Stimulated activated CD4-positive, alpha-beta T cell treated with anti-CD3 and anti-CD28 coated beads, Interleukin-1b, Interleukin-23, amount 100 ng/mL, for 1 hour (primary cell): ENCODE results near the gene NUP205.
"Not testable (repeated sequence)": the region's sequence is repeated elsewhere in the genome, so short reads cannot be mapped to it uniquely, and the experiment has no call there.

ENCODE experiments used
- DNase-seq, 2 donors: peaks; one replicate each; pipeline ENCODE4 v3.0.0-alpha.2; 2020; ENCODE audit warnings: low read depth in 2 of 2

Gene NUP205

GRCh38 chr7:135667626-135668025 lies 109.9 kb downstream of the NUP205 start:
- not testable (repeated sequence) for DNase-seq

DNA sequence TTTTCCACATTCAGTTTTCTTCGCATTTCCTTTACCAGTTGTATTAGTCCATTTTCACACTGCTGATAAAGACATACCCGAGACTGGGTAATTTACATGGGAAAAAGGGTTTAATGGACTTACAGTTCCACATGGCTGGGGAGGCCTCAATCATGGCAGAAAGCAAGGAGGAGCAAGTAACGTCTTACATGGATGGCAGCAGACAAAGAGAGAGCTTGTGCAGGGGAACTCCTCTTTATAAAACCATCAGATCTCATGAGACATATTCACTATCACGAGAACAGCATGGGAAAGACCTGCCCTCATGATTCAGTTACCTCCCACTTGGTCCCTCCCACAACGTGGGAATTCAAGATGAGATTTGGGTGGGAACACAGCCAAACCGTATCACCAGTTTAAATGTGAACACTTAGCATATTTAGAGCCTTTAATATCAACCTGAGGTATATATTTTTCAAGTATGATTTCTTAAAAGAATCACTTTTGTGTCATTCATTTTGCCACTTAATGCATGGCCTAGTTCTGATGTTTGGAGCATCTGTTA lies 111.2 kb downstream of the NUP205 start:
- not testable (repeated sequence) for DNase-seq

- no peak for DNase-seq
These were observed 112.1 kb downstream of the NUP205 start for GRCh38 chr7:135669774-135670173.

DNA sequence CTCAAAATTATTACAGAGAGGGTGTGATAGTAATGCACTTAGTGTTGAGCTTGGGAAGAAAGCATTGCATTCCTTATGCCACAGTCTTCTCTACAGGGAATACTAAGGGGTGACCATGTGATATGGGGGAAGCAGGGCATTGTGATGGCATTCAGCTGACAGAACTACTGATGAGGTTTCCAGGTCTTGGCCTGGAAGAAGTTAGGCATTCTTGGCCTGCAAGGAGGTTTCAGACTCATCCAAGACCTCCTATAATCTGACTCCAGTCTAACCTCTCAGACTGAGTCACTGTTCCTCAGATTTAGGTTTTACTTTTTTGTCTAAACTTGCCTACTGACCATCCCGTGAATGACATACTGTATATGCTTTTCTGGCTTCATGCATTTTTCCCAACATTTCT lies 112.5 kb downstream of the NUP205 start:
- DNase-seq: no peak

GRCh38 chr7:135672560-135673359 lies 115.0 kb downstream of the NUP205 start:
- DNase-seq: no peak

GRCh38 chr7:135673360-135673706 lies 115.6 kb downstream of the NUP205 start:
- no peak for DNase-seq

DNA sequence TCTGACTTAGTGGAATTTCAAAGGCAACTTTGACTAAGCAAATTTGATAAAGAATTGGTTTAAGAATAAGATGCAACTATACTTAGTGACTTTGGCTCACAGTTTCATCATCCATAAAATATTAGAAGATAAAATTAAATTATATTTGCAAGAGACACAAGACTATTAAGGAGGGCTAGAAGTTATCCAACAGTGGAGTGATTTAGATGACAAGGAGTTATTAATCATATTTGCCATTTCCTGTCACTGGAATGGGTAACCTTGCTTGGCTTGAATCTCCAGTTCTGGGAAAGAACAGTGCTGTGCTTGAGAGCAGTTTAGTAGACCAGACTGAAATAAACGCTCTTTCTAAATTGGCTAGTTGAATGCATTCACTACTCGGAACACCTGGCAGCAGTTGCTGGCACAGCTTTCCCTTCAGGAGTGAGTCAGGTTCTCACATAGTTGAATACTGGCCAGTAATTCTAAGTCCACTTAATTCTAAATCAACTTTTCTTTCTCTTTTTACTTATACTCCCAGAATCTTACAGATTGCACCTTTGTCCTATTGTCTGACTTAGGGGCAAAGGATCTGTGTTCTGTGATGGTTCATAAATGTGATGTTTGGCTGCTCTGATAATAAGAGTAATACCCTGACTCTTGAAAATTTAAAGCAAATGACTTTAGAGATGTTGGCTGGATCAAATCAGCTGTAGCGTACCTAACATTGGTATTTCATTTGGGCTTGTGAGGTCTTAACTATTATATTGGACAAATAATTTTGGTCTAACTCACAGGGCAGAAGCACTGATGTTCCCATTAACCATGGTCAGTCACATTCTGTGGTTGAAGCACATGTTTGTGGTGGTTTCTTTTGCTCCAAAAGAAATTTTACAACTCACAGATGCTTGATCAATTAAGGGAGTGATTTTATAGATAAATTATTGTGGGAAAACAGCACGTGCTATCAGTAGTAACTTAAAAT lies 121.2 kb downstream of the NUP205 start:
- DNase-seq: no peak

DNA sequence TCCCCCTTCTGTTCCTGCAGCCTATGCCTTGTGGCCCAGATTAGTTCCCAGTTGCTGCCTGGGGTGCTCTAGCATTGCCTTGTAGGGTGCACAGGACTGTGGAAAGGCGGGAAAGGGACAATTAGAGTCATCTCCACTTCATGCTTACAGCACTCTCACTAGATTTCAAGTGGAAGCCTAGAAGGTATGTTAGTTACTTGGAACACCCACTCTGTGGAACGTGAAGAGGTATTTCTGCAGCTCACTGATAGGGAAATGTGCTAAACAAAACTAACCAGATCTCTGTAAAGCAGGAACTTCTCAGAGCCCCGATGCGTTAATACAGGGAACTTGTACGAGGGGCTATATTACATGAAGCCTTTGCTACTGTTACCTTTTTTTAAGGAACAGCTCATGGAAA lies 124.0 kb downstream of the NUP205 start:
- no peak for DNase-seq

GRCh38 chr7:135682191-135682590 lies 124.5 kb downstream of the NUP205 start:
- no peak for DNase-seq

- DNase-seq: no peak
These were observed 125.9 kb downstream of the NUP205 start for GRCh38 chr7:135683609-135684008.

- DNase-seq: no peak
These were observed 126.4 kb downstream of the NUP205 start for GRCh38 chr7:135684136-135684535.

DNA sequence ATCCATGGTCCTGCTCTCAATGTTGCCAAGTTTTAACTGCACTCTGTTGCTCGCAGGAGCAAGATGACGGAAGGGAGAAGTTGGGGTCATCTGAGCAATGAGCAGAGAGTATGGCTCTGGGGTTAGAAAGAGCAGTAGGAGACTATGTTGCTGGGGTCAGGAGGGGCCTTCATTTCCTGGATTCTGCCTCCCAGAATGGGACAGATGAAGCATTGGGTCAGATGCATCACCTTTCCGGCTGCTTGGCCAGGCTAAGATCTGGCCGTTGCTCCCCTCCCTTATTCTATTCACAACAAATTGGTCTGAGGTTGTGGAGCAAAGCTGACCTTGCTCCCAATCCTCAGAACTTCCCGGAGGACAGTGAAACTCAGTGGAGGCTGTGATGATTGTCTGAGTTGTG lies 127.0 kb downstream of the NUP205 start:
- DNase-seq: no peak

DNA sequence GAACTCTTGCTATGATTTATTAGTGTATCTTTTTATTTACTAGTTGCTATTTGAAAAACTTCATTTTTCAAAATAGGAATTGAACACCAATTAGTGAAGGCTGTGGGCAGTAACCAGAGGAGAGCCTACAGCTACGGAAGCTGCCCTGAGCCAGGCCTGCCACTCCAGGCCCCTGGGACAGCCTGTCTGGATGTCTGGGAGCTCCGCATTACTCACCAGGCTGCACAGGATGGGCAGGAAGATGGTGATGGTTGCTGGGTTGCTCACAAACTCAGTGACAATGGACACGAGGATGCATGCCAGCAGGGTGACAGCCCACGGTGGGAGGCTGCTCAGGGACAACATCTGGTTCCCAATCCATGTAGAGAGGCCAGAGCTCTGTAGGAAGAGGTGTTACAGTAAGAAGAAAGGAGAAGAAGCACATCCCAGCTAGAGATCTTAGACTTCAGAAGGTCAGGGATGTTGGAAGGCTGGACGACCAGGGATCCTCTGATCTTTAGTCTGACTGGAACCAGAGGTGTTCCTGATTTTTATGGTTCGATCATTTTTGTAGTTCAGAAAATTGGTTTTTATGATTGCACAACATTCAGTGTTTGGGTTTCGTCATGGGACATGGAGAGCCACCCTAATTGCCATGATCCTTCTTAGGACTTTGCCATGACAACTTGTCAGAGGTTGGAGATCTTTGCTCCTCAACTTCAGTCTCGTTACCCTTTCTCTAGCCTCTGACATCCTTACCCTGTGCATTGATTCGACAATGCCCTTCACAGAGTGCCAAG lies 127.8 kb downstream of the NUP205 start:
- no peak for DNase-seq

GRCh38 chr7:135687466-135687865 lies 129.7 kb downstream of the NUP205 start:
- DNase-seq: no peak

- DNase-seq: no peak
These were observed 132.8 kb downstream of the NUP205 start for GRCh38 chr7:135690566-135690965.

GRCh38 chr7:135692055-135692454 lies 134.3 kb downstream of the NUP205 start:
- no peak for DNase-seq

- not testable (repeated sequence) for DNase-seq
These were observed 134.9 kb downstream of the NUP205 start for GRCh38 chr7:135692606-135693005.

- DNase-seq: no peak
These were observed 135.8 kb downstream of the NUP205 start for GRCh38 chr7:135693558-135693957.

GRCh38 chr7:135697276-135698049 lies 139.7 kb downstream of the NUP205 start:
- DNase-seq: no peak
